HFF-Myc (cell line): Measurements from ENCODE around the gene DHRS9.

Source experiments
- DNase-seq: peaks from one replicate; pipeline ENCODE4 v3.0.0-alpha.2; 2011; ENCODE audit warnings: low read depth; ENCODE audit errors: extremely low read depth
- H3K4me3 ChIP-seq: replicated peaks from 2 replicates; pipeline ENCODE4 v1.5.1; 2011; ENCODE audit warnings: low read depth, mild to moderate bottlenecking, control low read depth, low read length
- TF ChIP-seq, protein P1 (sequence below): IDR thresholded peaks from 2 replicates; pipeline ENCODE4 v1.5.1; 2012; ENCODE audit warnings: mild to moderate bottlenecking, low read depth, low read length, control low read depth; ENCODE audit errors: missing control alignments

DHRS9 gene

DNA sequence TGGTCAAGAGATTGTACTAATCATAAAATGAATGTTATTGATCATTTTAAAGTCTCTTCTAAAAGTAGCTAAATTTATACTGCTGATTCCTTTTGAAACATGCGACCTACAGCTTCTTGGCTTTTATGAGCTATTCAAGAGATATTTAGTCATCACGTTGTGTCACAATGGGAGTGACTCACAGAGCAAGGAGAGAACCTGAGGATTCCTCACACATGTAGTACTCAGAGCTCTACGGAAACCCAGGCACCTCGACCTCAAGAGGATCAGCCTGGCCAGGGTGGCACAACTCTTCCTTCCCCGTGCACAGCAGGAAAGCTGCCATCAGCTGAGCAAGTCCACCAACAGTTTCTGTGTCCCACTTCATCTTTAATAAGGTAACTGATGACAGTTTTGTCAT lies at the start of gene DHRS9:
Gene DHRS9 (plus strand): TSS at position 223 of the 400 bp plus-strand sequence. CDS start 12,019 bp downstream, outside the sequence.
- no peak for DNase-seq
- TF ChIP-seq, protein P1, sequence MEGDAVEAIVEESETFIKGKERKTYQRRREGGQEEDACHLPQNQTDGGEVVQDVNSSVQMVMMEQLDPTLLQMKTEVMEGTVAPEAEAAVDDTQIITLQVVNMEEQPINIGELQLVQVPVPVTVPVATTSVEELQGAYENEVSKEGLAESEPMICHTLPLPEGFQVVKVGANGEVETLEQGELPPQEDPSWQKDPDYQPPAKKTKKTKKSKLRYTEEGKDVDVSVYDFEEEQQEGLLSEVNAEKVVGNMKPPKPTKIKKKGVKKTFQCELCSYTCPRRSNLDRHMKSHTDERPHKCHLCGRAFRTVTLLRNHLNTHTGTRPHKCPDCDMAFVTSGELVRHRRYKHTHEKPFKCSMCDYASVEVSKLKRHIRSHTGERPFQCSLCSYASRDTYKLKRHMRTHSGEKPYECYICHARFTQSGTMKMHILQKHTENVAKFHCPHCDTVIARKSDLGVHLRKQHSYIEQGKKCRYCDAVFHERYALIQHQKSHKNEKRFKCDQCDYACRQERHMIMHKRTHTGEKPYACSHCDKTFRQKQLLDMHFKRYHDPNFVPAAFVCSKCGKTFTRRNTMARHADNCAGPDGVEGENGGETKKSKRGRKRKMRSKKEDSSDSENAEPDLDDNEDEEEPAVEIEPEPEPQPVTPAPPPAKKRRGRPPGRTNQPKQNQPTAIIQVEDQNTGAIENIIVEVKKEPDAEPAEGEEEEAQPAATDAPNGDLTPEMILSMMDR, result no peak
- no peak within 1 kb of the TSS for H3K4me3 ChIP-seq

DNA sequence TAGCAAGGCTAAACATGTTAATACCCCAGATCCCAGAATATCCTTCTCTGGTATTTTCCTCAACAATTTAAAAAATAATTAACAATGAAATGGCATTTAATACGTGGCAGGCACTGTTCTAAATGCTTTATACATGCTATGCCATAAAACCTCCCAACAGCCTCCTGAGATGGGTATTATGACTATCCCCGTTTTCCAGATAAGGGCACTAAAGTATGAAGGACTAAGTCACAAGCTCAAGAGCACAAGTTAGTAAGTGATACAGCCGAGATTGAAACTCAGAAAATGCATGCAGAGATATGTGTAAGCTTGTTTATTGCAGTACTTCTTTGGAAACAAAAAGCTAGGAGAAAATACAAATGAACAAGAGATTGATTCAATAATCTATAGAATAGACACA lies 46.2 kb upstream of the DHRS9 start:
- H3K4me3 ChIP-seq, result no peak overlapping the region
- no peak for DNase-seq
- TF ChIP-seq, protein P1, result no peak

DNA sequence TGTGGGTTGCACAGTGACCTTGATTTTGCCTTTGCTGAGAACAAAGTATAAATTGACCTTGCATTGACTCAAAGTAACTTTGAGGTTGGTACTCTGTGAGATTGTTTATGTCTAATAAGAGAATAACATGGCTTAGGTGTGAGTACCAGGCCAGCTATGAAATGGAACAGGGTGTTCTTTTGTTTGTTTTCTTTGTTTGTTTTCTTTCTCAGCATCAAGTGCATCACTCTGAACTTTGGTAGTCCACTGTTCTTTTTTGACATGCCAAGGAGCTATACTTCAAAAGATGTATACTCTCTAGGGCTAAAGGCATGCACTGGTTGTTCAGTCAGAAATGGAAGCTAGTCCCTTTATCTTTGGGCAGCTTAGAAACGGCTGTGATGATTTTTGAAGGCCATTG lies 43.3 kb upstream of the DHRS9 start:
- DNase-seq, result no peak
- TF ChIP-seq, protein P1, result no peak
- H3K4me3 ChIP-seq, result no peak overlapping the region

DNA sequence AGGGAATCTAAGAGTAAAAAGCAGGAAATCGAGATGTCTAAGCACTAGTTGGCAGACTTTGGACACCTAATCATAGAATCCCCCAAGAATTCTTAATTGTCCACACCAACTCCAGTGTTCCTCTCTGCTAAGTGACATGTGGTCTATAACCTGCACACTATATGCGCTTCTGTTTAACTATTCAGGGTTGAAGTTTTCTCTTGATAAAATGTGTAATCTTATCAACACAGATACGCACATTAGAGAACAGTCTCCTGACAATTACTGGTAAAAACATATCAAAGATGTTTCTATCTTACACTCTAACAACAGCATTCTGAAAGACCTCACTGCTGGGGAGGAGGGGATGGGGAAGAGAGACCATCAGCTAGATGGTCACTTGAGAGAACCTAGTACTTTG lies 42.1 kb upstream of the DHRS9 start:
- DNase-seq, result no peak
- TF ChIP-seq, protein P1, result no peak
- no peak overlapping the region for H3K4me3 ChIP-seq

DNA sequence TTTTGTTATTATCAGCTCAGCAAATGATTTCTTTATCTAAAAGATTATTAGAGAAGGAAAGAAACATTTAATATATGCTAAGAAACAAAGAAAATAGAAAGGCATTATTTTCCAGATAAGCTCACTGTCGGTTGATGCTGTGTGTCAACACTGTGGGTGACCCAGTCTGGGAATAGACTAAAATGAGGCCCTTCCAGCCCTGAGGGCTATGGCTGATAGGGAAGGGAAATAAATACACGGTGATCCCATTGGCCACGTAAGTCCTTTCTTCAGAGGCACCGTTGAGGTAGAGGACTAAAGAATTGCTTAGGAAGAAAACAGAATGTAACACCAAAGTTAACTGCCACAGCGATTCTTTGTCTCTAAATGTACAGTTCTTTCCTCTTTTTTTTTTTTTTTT lies 40.0 kb upstream of the DHRS9 start:
- TF ChIP-seq, protein P1, result no peak
- no peak overlapping the region for H3K4me3 ChIP-seq
- DNase-seq, result no peak

DNA sequence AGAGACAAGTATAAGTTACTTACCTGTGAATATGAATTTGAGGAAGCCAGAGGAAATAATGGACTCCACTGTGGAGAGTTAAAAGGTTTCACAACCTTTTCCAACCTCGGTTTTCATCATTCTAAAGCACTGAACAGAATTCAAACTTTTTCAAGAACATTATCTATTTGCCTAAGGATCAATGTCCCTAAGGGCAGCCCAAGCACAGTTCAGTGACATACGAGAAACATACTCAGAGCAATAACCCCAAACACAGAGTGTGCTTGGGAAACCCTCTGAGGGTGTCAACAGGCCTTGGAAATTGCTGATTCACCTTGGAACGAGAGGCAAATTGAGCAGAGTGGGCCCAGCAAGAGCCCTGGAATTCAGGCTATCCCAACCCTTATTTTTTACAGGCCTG lies 38.2 kb upstream of the DHRS9 start, which contains the start of gene ABCB11:
Gene ABCB11 (minus strand): TSS at position 123 of the 400 bp plus-strand sequence. CDS start 13,199 bp downstream, outside the sequence.
- no peak for DNase-seq
- TF ChIP-seq, protein P1, result no peak

DNA sequence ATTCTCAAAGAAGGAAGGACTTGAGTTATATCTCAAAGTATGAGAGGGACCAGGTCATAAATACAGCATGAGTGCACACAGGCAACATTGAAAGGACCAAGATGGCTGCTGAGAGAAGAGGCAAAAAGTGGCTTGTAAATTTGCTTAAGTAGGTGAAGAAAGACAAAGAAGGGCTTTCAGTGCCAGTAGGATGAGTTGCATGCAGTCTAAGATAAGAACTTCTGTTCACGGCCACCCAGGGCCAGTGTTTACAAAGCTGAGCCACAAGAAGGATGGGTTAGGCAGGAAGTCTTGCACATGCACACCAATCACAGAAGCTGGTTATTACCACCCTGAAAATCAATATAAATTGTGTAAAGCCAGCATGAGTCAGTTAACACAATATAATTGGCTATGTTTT lies 35.1 kb upstream of the DHRS9 start:
- DNase-seq, result no peak
- TF ChIP-seq, protein P1, result no peak
- no peak overlapping the region for H3K4me3 ChIP-seq

More for the DNA sequence above, 38.2 kb upstream of the DHRS9 start, which contains the start of gene ABCB11:
- no peak within 1 kb of the TSS for H3K4me3 ChIP-seq
